Measurements from ENCODE around the gene ZNF677. TPM values are rescaled to one million over a fixed set of nuclear protein-coding genes. Genes with fewer than 3 reads are reported as not detected.
"Not testable (repeated sequence)": the region's sequence is repeated elsewhere in the genome, so short reads cannot be mapped to it uniquely, and the experiment has no call there.

Gene ZNF677
- total RNA-seq, 1 donor from 2014 or later = 63.0 TPM

GRCh38 chr19:53237114-53237777, 17.4 kb downstream of the ZNF677 start:
- no peak for DNase-seq
- Mint-ChIP-seq H3K36me3 (ENCODE audit: unreplicated experiment) (peaks cover 63% of the 10 kb centered on the region), H3K4me3 (ENCODE audit: unreplicated experiment) (no peak overlapping the region), H3K9me3 (ENCODE audit: unreplicated experiment) (peaks cover 19% of the 10 kb centered on the region), H3K4me1 (ENCODE audit: low read depth, unreplicated experiment) (no peaks in the 10 kb centered on the region), H3K27ac (ENCODE audit: unreplicated experiment) (no peak overlapping the region), H3K27me3 (ENCODE audit: unreplicated experiment) (peaks cover 1% of the 10 kb centered on the region)
- TF ChIP-seq CTCF (IDR thresholded peaks at IDR 0.05; ENCODE audit: partially characterized antibody, unreplicated experiment) = no peak

- Mint-ChIP-seq H3K9me3 (ENCODE audit: unreplicated experiment) (peaks cover 17% of the 10 kb centered on the region), H3K27ac (ENCODE audit: unreplicated experiment) (no peak overlapping the region)
Observed at GRCh38 chr19:53224606-53225005, 30.1 kb downstream of the ZNF677 start.

GRCh38 chr19:53222716-53223115, 32.0 kb downstream of the ZNF677 start:
- not testable (repeated sequence) for H3K4me1 Mint-ChIP-seq (ENCODE audit: low read depth, unreplicated experiment); H3K27me3 Mint-ChIP-seq (ENCODE audit: unreplicated experiment); DNase-seq; H3K4me3 Mint-ChIP-seq (ENCODE audit: unreplicated experiment); H3K27ac Mint-ChIP-seq (ENCODE audit: unreplicated experiment)
- H3K9me3 Mint-ChIP-seq (ENCODE audit: unreplicated experiment) = peaks cover 14% of the 10 kb centered on the region
- peaks cover 29% of the 10 kb centered on the region for H3K36me3 Mint-ChIP-seq (ENCODE audit: unreplicated experiment)

More at GRCh38 chr19:53224606-53225005, 30.1 kb downstream of the ZNF677 start:
- peaks cover 3% of the 10 kb centered on the region for H3K27me3 Mint-ChIP-seq (ENCODE audit: unreplicated experiment)
- DNase-seq = no peak
- H3K4me1 Mint-ChIP-seq (ENCODE audit: low read depth, unreplicated experiment) = no peaks in the 10 kb centered on the region
- no peak overlapping the region for H3K4me3 Mint-ChIP-seq (ENCODE audit: unreplicated experiment)
- no peak for TF ChIP-seq CTCF (IDR thresholded peaks at IDR 0.05; ENCODE audit: partially characterized antibody, unreplicated experiment)
- H3K36me3 Mint-ChIP-seq (ENCODE audit: unreplicated experiment) = peaks cover 36% of the 10 kb centered on the region

- TF ChIP-seq CTCF (IDR thresholded peaks at IDR 0.05; ENCODE audit: partially characterized antibody, unreplicated experiment) = no peak
- DNase-seq = no peak
- Mint-ChIP-seq H3K4me1 (ENCODE audit: low read depth, unreplicated experiment) (no peaks in the 10 kb centered on the region), H3K27ac (ENCODE audit: unreplicated experiment) (no peak overlapping the region), H3K27me3 (ENCODE audit: unreplicated experiment) (no peaks in the 10 kb centered on the region), H3K36me3 (ENCODE audit: unreplicated experiment) (peaks cover 46% of the 10 kb centered on the region), H3K4me3 (ENCODE audit: unreplicated experiment) (no peak overlapping the region), H3K9me3 (ENCODE audit: unreplicated experiment) (peaks cover 15% of the 10 kb centered on the region)
Observed at GRCh38 chr19:53212703-53213320, 41.9 kb downstream of the ZNF677 start.

- H3K4me3 Mint-ChIP-seq (ENCODE audit: unreplicated experiment); DNase-seq; H3K27me3 Mint-ChIP-seq (ENCODE audit: unreplicated experiment); H3K4me1 Mint-ChIP-seq (ENCODE audit: low read depth, unreplicated experiment); H3K27ac Mint-ChIP-seq (ENCODE audit: unreplicated experiment): not testable (repeated sequence)
- peaks cover 56% of the 10 kb centered on the region for H3K36me3 Mint-ChIP-seq (ENCODE audit: unreplicated experiment)
- H3K9me3 Mint-ChIP-seq (ENCODE audit: unreplicated experiment) = peaks cover 17% of the 10 kb centered on the region
Observed at GRCh38 chr19:53211554-53211953, 43.1 kb downstream of the ZNF677 start.

- H3K36me3 Mint-ChIP-seq (ENCODE audit: unreplicated experiment) = peaks cover 12% of the 10 kb centered on the region
- peak overlapping the region; percentile 94 for H3K4me3 Mint-ChIP-seq (ENCODE audit: unreplicated experiment)
- peaks cover 15% of the 10 kb centered on the region for H3K9me3 Mint-ChIP-seq (ENCODE audit: unreplicated experiment)
- no peak for TF ChIP-seq CTCF (IDR thresholded peaks at IDR 0.05; ENCODE audit: partially characterized antibody, unreplicated experiment)
- peak overlapping the region; percentile 68 for H3K27ac Mint-ChIP-seq (ENCODE audit: unreplicated experiment)
- H3K27me3 Mint-ChIP-seq (ENCODE audit: unreplicated experiment) = peaks cover 5% of the 10 kb centered on the region
- peak; percentile 95 for DNase-seq
- peaks cover 3% of the 10 kb centered on the region for H3K4me1 Mint-ChIP-seq (ENCODE audit: low read depth, unreplicated experiment)
Observed at GRCh38 chr19:53196777-53197396, 57.8 kb downstream of the ZNF677 start.

Data from glutamatergic neuron (in vitro differentiated cells).